ENCODE measurements around the gene DSE.

DSE gene

GRCh38 chr6:116492331-116493067 lies 121.8 kb downstream of the DSE start:
- no peak for DNase-seq

Measured in activated CD4-positive, alpha-beta T cell treated with anti-CD3 and anti-CD28 coated beads, Interleukin-2, amount 50 U/mL, for 1 hour (primary cell).